ENCODE measurements around the gene SVOPL.
"Not testable (repeated sequence)": the region's sequence is repeated elsewhere in the genome, so short reads cannot be mapped to it uniquely, and the experiment has no call there.

The SVOPL gene

DNA sequence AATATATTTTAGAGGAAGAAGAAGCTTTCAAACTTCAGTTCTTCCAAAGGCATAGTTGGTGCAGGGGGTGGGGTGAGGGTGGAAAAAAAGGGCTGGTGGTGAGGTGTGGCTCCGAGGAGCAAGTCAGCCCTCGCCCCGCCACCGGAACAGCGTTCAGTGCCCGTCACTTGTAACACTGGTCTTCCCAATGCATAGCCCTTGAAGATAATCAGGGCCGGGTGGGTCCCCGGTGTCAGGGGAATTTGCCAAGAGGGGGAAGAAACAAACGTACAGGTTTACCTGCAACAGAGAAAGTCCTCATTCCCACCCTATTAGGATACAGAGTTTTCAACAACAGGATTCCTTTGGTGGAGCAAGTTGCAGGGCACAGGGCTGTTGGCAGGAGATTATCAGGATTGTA lies 1.5 kb downstream of the SVOPL start:
- DNase-seq: no peak

DNA sequence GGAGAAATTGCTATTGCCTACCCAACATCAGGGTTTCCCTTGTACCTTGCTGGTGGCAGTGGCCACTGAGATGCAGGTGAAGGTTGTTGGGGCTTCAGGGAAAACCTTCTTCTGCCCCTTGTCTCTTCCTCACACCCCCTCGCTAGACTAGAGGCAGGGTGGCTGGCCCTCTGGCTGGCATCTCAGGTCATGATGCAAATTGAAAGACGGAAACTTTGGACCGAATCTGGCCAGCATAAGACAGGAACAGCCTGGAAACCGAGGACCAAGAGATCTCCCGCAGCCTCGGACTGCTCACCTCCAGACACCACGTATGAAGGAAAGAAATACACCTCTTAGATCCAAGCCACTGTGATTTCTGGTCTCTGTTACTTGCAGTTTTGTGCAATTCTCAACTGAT lies 2.9 kb downstream of the SVOPL start:
- no peak for DNase-seq

DNA sequence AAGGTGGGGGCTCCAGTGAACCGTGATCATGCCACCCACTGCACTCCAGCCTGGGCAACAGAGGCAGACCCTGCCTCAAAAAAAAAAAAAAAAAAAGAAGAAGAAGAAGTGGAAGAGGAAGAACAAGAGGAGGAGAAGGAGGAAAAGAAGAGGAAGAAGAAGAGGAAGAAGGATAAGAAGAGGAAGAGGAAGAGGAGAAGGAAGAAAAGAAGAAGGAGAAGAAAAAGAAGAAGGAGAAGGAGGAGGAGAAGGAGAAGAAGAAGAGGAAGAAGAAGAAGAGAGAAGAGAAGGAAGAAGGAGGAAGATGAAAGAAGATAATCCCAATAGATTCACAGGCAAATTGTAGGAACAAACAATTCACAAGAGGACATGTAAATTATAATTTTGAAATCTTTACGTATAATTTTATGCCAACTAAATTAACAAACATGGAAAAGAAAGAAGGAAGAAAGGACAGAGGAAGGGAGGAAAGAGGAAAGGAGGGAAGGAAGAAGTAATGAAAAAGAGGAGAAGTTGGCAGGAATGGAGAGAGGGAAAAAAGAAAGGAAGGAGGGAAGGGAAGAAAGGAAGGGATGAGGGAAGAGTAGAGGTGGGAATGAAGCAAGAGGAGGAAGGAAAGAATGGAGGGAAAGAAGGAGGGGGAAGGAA lies 3.5 kb downstream of the SVOPL start:
- no peak for DNase-seq

DNA sequence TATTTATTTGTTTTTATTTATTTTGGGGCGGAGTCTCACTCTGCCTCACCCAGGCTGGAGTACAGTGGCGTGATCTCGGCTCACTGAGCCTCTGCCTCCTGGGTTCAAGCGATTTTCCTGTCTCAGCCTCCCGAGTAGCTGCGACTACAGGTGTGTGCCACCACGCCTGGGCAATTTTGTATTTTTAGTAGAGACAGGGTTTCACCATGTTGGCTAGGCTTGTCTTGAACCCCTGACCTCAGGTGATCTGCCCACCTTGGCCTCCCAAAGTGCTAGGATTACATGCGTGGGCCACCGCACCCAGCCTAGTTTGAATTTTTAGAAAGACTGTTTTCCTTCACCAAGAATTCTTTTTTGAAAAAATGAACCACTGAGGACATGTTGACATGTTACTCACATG lies 5.4 kb downstream of the SVOPL start:
- DNase-seq: not testable (repeated sequence)

DNA sequence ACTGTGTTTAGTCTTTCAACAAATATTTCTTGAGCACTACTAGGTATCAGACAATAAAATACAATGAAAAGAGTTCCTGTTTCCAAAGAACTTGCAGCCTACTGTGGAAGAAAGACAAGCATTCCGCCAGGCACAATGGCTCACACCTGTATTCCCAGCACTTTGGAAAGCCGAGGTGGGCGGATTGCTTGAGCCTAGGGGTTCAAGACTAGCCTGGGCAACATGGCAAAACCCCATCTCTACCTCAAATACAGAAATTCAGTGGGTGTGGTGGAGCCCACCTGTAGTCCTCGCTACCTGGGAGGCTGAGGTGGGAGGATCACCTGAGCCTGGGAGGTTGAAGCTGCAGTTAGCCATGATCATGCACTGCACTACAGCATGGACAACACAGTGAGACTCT lies 6.1 kb downstream of the SVOPL start:
- DNase-seq: no peak

DNA sequence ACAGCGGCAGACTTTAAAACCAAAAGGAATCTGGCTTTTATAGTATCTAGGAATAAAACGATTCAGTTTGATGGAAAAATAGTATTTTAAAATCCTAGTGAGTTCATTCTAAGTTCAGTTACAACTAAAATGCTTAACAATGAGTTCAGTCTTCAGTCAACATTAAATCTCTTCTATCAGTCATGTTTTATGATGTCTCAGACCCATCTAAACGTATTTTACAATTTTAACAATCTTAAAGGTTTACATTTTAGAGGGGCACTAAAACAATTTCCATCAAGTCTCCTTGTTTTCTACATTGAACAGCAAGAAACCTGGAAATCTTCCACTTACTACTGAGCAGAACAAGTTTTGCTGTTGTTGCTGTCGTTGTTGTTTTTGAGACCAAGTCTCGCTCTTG lies 10.0 kb downstream of the SVOPL start:
- DNase-seq: no peak

DNA sequence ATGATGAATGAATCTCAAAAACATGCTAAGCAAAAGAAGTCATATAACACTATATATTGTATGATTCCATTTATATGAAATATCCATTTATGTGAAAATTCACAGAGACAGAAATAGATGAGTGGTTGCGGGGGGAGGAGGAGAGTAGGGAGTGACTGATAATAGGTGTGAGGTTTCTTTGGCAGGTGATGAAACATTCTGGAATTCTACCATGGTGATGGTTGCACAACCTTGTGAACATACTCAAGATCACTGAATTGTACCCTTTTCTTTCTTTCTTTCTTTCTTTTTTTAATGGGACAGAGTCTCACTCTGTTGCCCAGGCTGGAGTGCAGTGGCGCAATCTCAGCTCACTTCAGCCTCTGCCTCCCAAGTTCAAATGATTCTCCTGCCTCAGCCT lies 10.7 kb downstream of the SVOPL start:
- DNase-seq: no peak

DNA sequence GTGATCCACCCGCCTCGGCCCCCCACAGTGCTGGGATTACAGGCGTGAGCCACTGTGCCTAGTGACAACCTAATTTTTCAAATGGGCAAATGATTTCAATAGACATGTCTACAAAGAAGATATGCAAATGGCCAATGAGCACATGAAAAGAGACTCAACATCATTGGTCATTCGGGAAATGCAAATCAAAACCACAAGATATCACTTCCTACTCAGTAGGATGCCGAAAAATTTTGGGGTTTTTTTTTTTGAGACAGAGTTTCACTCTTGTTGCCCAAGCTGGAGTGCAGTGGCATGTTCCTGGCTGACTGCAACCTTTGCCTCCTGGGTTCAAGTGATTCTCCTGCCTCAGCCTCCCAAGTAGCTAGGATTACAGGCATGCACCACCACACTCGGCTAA lies 13.1 kb downstream of the SVOPL start:
- not testable (repeated sequence) for DNase-seq

DNA sequence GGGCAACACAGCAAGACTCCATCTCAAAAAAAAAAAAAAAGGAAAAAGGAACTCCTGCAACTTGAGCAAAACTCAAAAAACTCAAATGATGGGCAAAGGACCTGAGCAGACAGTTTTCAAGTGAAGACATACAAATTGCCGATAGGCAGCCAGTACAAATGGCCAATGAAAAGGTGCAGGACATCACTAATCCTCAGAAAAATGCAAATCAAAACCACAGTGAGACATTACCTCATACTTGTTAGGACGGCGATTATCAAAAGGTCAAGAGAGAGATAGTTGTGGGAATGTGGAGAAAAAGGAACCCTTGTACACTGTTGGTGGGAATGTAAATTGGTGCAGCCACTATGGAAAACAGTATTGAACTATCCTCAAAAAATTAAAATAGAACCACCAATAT lies 16.8 kb downstream of the SVOPL start:
- DNase-seq: no peak

DNA sequence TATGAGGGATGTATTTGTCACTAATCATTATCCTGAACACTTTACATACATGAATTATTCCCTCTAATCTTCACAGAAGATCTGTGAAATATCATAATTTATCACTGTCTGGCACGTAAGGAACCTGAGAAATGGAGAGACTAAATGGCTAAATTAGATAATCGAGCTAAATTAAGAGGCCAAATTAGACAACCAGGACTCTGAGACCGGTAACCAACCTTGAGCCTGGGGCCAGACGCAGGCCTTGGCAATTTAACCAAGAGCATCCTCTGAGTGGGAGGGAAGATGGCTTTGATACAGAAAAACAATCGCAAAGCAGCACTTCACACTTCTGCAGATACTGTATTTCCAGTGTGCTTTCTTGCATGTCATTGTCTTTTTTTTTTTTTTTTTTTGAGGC lies 21.4 kb downstream of the SVOPL start:
- DNase-seq: no peak

DNA sequence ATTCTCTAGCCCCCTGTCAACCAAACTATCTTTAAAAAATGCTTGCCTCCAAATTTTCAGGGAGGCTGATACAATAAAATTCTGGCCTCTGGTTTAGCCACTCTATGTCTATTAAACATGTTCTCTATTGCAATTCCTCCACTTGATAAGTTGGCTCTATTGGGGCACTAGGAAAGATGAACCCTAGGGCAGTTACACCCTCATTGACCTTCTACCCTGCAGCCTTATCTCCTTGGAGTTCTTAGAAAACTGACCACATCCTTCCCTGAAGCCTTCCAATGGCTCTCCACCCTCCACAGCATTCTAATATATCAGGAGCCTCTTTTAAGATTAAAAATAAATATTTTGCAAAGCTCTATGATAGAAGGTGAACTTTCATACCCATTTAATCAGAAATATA lies 30.6 kb downstream of the SVOPL start:
- no peak for DNase-seq

DNA sequence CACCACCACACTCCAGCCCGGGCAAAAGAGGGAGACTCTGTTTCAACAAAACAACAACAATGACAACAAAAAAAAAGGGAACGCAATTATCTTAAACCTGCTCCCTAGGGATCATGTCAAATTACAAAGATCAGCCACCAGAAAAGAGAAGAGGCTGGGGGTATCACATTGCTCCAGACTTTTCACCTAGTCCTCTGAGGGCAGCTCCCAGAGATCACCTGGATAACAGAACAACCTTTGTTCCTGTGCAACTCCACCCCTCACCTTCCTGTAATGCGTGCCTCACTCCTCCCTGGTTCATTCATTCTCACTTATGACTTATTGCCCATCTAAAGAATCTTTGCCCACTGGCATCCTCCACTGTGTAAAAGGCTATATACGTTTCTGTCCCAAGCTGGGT lies 31.8 kb downstream of the SVOPL start:
- DNase-seq: no peak

DNA sequence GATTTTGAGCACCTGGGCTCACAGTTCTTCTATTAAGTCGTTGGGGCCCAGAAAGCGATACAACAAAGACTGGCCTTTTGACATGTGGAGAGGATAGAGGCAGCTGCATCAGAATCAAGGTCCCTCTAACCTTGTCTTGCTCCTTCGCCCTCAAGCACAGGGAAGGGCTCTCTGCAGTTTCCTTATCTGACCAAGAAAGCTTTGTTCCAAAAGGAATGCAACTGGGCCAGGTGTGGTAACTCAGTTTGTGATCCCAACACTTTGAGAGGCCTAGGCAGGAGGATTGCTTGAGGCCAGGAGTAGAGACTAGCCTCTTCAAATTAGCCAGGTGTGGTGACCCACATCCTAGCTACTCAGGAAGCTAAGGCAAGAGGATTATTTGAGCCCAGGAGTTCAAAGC lies 32.2 kb downstream of the SVOPL start:
- DNase-seq: no peak

DNA sequence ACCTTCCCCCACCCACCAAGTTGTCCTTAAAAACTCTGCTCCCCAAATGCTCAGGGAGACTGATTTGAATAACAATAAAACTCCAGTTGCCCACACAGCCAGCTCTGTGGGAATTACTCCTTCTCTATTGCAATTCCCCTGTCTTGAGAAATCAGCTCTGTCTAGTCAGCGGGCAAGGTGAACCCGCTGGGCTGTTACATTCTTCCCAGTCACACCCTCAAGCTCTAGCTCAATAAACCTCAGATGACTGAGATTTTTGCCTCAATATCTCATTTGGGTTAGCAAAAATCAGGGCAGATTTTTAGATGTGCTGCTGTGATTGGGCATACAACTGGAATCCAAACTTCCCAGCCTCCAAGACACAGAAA lies 32.9 kb downstream of the SVOPL start:
- no peak for DNase-seq

DNA sequence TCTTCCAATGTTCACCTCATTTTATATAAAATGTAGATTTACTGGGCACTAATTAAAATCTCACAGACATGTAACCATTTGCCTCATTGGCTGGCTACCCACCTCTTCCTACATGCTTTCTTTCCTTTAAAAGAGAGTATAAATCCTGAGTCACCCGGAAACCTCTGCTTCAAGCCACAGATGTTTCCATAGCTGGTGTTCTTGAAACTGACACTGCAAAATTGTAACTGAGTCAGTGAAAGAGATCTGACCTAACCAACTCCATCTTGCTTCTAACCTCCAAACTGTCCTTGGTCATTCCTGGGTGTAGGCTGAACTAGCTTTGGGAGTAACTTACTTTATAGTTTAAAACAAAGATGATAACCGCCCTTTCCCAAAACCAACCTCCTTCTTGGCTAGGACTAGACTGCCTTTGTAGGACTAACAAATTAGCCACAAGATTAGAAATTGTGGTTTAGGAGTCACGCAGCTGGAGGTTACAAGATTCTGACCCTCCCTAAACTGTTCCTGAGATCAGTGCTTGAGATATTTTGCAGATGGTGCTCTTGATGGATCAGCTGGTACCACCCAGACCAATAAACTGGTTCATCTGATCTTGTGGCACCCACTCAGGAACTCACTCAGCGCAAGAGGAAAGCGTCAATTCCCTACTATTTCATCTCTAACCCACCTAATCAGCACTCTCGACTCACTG lies 33.5 kb downstream of the SVOPL start:
- DNase-seq: no peak

DNA sequence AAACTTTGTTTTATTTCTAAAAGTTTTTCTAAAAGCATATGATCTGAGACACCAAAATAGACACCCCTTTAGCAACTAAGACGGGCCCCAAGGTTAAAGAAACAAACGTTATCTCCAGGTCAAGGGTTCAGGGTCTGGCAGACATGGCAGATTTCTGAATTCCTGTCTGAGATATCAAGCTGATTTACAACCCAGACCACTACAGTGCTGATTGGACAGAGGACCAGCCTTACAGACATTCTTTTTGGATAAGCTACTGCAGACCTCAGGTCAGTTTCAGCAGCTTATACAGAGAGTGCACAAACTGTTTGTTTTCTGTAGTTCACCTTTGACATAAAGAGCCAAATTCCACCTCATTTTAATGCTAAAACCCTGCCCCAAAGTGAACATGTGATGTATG lies 34.8 kb downstream of the SVOPL start:
- no peak for DNase-seq

DNA sequence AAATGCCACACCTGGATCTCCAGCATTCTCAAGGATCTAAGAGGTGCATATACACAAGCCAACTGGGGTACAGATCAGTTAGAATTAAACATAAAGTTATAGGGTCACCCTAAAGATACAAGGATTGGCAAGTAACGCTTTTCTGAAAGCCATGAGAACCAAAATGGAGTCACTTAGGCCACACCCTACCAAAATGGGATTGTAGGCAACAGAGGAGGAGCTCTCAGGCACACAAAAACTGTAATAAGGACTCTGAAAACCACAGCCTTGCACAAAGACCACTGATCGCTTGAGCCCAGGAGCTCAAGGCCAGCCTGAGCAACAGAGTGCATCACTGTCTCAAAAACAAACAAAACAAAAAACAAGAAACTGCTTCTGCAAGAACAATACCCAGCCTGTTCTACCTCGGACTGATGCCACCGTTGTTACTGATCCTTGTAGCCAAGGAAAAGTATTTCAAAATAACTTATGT lies 35.5 kb downstream of the SVOPL start:
- DNase-seq: no peak

DNA sequence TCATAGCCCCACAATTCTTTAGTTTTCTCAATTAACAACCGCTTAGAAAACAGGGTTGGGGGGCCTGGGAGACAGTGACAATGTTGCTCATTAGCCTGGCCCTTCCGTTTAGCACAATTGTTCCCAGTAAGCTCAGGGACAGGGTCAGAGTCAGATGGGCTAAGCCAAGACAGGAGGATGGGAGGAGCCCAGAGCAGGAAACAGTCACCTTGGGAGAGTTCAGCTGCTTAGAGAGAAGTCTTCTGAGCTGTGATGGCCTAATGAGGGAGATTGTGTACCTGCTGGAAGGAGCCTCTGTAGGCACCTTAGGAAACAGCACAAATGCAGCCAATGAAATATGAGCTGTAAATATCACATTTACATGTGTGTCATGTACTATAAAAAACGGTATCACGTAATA lies 35.9 kb downstream of the SVOPL start:
- no peak for DNase-seq

DNA sequence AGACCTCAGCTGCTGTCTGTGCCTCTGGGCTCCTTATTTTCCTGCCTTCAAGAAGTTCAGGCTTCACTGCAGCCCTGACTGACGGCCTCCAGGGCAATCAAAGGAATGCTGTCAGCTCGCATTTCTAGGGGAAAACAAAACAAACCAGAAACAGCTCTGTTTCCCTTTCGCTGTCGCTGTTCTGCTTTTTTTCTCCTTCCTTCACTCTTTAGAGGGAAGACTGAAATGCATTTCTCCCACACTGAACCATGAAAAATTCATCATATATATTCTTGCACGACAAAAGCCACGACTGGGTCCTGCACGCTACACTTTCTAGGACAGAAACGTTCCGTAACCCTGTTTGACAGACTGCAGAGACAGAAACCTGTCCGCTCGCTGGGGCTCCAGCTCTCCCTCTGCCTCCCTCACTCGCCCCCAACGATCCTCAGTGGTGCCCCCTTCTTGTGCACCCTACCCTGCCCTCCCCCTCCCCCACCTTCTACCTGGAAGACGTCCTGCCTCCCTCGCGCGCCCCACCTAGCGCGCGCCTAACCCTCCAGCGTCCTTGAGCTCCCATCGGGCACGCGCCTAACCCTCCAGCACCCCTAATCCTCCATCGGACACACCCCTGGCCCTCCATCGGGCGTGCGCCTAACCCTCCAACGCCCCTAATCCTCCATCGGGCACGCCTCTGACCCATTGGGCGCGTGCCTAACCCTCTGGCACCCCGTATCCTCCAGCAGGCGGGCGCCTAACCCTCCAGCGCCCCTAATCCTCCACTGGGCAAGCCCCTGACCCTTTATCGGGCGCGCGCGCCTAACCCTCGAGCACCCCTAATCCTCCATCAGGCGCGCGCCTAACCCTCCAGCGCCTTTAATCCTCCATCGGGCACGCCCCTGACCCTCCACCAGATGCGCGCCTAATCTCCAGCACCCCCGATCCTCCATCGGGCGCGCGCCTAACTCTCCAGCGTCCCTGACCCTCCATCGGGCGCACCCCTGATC lies 37.1 kb downstream of the SVOPL start:
- DNase-seq: no peak

DNA sequence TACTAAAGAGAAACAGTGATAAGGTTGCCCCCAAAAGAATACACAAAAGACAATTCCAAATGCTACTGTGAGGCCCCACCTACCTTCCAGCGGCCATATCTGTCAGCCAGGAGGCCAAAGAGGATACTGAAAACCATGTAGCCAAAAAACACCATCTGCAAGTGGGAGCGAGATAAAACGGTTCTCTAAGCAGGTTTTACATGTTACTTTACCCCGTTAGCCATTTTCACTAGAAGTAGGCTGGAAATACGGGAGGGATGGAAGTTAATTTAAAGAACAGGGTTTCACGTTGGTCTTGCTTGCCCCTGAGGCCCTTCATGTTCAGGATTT lies 38.2 kb downstream of the SVOPL start:
- DNase-seq: no peak

DNA sequence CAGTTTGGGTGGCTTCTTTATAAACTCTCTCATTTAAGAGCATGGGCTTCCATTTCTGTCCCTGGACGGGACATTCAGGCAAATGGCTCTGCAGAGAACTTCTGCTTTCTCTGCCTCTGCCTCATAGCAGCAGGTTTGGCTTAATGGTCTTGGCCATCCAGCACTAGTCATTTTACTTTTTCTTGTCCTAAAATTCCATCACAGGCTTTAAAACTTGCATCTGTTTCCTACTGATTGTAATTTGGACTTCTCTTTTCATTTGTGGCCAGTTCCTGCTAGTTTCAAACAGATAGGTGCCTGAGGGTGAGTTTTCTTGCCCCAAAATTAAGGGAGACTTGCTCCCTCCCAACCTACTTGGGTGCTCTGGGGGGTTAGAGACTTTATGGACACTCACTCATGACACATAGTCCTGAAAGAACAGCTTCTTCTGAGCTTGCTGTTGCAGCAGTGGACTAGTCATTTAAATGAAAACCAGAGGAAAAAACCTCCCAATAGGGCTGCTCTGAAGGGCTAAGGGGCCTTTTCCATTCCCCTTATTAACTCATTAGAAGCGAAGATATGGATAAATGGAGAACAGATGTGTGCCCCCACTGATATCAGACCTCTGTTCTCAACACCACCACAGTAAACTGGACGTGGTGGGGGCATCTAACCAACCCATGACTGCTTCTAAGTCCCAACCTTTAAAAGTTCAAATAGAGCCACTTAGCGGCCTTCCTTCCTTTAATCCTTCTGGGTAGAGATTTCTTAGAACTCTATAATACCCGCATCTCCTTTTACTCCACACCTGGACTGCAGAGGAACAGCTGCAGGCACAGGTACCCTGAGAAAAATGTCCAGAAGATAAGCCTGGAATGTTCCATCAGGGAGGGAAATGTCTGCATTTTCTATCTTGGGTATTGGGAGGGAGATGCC lies 38.8 kb downstream of the SVOPL start:
- no peak for DNase-seq

DNA sequence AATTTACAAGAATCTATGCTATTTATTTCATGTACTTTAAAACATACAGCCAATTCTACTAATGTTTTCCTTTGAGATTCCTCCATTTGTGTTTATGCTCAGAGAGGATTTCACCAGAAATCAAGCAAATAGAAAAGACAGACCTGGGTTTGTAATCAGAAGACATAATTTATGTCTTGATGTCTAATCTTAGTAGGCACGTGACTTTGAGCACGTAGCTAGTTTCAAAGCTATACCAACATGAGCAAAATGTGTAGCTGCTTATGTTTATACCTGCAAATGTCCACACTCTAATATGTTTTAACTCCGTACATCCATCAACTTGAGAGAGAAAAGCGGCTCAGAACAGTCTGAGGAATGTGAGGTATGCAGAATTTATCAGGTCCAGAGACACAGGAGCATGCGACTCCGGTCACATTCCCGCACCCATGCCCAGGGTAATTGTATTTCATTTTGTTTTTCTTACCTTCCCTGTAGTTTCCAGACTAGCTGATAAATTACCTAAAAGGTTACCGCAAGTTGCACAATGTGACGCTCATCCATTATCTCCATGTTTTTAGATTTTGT lies 40.0 kb downstream of the SVOPL start:
- no peak for DNase-seq

DNA sequence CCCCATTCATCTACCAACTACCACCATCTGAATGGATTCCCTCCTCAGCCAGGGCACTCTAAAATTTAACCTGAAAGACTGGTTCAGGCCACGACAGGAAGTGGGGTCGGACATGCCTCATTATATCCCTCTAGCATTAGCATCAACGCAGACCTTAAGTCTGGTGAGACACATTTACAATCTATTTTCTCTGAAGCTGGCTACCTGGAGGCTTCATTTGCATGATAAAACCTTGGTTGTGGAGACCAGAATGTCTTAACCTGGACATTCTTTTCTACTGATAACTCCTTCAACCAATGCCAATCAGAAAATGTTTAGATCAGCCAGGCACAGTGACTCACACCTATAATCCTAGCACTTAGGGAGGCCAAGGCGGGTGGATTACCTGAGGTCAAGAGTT lies 42.3 kb downstream of the SVOPL start:
- DNase-seq: no peak

Measured in HCEC 1CT (cell line).